ENCODE measurements around the gene ADAMTS9.

ADAMTS9 gene

DNA sequence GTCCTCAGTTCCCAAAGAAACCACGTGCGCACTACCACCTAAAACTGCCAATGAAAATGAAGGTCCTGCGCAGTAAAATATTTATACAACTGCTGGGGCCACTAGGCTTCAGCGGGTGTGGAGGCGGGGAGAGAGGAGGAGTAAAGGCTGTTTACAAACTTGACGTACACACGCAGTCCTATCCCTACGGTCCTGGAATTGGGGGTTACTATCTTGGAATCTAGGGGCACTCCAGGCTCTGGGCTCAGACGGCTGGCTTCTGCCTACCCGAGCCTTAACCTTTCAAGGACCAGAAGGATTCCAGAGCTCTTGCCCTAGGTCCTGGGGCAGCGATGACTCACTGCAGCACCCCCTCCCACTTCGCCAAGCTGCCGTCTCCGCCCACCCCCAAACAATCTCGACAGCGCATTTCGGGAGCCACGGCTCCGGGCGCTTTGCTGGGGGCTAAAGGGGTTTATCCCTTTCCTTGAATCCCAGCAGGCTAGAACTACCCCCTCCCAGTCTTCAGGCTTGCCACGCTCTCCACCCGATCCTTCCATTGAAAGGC, 3.0 kb downstream of the ADAMTS9 start:
- DNase-seq: no peak

- DNase-seq: no peak
These were observed 6.0 kb downstream of the ADAMTS9 start for GRCh38 chr3:64681827-64682226.

GRCh38 chr3:64681015-64681414, 6.8 kb downstream of the ADAMTS9 start:
- no peak for DNase-seq

DNA sequence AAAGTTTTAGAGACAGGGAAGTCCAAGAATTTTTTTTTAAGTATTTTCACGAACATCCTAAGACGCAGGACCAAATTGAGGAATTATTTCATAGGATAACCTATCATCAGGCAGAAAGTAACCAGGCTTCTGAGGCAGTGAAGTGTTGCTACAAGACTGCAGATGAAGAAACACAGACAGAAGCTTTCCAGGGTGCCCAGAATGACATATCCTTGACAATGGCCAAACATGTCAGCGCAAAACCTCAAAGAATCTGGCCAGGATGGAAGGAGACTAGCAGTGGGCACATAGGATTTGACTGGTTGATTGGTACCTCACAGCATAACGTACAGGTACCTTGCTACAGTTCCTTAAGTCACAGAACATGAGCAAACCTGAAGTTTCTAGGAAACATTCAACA, 7.5 kb downstream of the ADAMTS9 start:
- DNase-seq: no peak

DNA sequence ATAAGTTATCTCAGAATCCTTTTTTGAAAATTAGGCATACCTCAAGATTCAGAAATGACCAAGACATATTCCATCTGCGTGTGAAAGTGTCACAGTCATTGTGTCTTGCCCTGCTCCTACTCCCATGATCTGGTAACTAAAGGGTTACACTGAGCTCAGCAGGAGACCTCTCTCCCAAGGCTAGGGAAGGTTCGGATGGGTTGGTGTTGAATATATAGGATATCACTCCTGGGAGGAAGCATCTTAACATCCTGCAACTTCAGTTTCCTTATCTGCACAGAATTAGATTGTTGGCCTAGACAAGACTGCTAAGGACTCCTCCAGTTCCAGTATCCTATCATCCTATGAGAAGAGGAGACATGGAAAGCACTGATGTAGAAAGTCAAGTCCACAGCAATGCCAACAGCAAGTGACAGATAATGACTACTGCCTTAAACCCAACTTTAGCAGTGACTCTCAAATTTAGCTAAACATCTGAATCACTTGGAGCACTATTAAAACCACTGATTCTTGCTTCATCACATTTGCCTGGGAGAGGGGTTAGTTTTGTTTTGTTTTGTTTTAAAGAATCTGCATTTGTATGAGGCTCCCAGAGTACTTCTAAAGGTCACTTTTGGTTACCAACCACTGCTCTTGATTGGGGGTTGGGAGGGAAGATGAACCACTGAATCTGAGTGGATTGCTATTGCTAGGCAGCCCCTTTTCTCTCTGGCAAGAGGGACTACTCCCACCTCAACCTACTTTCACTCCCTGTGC, 9.7 kb downstream of the ADAMTS9 start:
- DNase-seq: no peak

DNA sequence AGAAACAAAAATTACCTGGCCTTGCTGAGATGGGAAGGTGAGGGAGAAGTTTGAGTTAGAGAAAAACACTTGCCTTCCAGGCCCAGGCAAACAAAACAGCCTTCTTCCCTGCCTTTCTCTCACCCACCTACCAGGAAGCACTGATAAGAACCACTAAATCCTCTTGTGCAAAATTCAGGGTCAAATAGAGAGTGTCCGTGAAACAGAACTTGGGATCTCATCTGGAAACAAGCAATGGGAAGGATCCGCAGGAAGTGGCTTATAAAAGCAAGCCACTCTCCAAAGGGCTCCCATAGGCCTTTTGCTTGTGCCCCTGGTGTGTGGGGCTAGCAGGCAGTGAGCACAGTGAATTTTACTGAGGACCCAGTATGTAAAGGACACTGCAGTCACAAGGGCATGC, 11.0 kb downstream of the ADAMTS9 start:
- no peak for DNase-seq

GRCh38 chr3:64675687-64676247, 12.0 kb downstream of the ADAMTS9 start:
- no peak for DNase-seq

DNA sequence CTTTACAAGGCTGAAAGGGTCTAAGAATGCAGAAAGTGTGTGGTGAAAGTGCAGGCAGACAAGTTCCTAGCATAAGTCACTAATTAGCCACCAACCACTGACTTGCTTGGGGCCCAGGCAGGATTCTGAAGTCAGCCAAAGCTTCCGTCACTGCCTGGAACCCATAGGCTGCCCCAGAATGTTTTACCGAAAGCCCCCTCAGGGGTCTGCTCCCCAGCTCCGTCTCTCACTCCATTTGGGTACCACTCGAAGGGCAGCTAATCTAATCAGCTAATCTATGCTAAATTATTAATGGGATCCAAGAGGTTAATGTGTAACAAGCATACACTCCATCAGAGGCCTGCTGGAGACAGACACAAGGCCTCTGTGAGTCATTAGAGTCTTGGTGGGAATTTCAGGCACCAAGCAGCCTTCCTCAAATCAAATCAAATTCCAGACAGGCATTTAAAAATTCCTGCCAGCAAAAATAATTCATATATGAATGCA, 13.2 kb downstream of the ADAMTS9 start:
- no peak for DNase-seq

GRCh38 chr3:64673159-64673715, 14.6 kb downstream of the ADAMTS9 start:
- no peak for DNase-seq

DNA sequence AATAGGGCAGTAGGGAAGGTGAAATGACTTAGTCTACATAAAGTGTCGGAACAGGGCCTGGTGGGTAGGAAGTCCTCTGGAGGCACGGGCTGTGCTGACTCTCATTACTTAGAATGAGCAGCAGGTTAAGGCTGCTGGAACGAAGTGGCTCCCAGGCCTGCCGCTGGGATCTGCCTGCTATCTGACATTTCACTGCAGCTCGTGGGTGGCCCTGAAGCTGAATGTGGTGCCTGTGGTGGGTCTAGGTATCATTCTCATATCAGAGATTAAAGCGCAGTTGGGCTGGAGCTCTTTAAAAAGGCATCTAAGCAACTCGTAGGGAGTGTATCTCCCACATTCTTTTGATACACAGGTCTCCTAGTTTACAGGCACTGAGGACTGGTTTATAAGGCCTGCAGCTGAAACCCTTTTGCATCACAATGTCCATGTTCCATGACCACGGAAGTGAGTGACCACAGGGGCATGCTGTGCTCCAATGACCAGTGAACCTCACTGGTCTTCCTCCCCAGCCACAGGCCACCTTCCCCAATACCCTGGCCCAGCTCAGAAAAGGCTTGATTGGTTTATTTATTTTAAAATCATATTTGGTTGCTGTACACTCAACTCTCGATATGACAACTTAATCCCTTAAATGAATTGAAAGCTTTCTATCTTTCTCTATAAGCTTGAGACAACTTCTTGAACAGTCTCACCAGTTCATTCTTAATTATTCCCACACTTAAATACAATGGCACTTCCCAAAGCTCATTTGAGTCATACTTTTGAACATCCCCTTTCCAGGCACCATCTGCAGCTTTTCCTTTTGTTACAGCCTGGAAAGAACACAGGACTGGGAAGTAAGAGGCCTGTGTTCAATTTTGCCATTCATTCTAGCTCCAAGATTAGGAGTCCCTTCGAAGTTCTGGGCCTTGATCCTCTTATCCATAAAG, 19.0 kb downstream of the ADAMTS9 start:
- no peak for DNase-seq

- no peak for DNase-seq
These were observed 19.8 kb downstream of the ADAMTS9 start for GRCh38 chr3:64667887-64668581.

DNA sequence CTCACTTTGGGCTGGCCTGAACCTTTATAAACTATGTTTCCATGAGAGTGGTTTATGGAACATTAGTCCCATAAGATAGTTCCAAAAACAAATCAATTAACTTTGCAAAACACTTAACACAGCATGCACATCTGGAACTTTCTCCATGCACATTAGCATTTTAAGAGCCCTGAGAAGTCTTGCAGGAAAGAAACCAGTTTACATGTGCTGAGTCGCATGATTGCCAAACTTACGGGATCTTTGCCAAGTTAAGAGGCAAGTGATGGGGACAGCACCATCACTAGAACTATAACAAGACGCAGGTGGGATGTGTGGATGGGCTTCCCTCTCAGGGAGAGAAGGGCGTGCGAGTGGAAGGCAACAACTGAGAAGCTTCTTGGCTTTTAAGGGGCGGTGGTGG, 20.7 kb downstream of the ADAMTS9 start:
- no peak for DNase-seq

- no peak for DNase-seq
These were observed 21.6 kb downstream of the ADAMTS9 start for GRCh38 chr3:64666171-64666588.

DNA sequence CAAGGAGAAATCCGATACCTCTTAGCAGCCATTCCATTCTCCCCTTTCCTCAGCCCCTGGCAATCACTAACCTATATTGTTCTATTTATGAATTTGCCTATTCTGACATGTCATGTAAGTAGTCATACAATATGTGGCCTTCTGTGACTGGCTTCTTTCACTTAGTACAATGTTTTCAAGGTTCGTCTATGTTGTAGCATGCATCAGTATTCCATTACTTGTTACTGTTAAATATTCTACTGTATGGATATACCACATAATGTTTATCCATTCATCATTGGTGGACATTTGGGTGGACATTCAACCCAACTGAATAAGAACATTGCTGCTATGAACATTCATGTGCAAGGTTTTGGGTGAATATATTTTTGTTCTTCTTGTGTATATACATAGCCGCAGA, 23.4 kb downstream of the ADAMTS9 start:
- no peak for DNase-seq

DNA sequence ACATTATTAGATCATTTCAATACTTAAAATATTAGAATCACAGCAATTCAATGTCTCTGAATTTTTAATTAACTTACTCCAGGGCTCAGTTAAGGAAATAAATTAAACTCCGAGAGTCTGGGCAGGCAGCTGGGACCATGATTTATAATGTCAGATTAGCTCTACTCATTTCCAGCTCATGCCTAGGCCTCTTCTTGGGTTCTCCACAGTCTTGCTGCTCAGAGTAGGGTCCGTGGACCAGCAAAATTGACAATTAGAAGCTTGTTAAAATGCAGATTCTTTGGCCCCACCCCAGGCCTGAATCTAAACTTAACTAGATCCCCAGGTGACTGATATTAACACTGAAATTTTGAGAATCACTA, 28.2 kb downstream of the ADAMTS9 start:
- DNase-seq: no peak

DNA sequence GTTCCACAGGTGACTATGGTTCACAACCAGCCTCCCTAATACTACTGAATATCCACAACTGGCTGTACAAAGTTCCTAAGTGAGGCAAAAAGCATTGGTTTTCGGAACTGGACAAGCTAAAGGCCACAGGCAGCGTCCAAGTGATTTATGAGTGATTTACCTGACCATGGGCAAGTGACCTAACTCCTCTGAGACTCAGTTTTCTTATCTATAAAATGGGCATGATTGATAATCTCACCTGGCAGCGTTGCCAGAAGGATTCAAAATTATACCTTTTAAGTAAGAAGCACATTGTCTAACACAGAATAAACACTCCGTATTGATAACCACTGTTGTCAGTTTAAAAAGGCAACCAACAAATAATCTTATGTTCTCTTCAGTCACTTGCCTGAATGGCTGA, 29.8 kb downstream of the ADAMTS9 start:
- DNase-seq: no peak

DNA sequence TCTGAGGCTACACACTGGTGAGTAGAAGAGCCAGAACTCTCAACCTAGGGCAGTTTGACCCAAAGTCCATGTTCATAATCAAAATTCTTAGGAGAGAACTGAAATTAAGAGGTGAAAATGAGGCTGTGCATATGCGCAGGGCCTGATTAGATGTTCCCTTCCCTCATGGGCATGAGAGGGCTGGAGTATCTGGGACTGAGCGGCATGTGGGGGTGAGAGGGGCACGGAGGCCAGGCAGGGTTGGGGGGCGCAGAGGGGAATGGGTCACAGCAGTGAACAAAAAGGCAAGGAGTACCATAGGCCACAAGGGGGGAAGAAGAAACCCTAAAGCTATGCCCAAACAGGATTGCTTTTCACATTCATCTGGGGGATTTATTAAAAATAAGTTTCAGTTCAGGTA, 31.3 kb downstream of the ADAMTS9 start:
- DNase-seq: no peak

DNA sequence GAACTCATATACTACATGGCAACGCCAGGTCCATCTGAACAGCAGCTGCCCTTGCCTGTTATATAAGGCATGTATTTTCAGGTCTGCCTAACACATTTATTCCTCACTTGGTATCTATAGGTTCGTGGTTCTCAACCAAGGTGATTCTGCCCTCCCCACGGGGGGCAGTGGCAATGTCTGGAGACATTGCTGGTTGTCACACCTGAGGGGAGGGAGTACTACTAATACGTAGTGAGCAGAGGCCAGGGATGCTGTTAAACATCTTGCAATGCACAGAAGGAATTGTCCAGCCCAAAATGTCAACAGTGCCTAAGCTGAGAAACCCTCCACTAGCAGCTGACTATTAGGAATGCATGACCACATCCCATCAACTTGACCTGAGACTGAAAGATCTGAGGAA, 32.6 kb downstream of the ADAMTS9 start:
- no peak for DNase-seq

- no peak for DNase-seq
These were observed 33.8 kb downstream of the ADAMTS9 start for GRCh38 chr3:64654013-64654412.

DNA sequence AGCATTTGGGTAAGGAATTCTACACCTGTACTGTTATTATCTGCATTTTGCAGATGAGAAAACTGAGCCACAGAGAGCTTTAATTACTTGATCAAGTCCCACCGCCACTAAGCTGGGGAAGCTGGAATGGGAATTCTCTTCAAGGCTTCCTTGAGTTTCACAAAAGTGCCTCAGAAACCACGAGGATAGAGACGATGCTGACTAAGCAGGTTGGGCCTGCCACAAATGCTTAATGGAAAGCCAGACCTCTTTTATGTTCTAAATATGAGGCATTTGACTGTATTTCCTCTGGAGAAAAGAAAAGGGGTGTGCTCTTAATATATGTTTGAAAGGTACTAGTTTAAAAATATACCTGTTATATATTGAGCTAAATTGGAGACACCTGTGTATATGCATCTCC, 34.7 kb downstream of the ADAMTS9 start:
- no peak for DNase-seq

DNA sequence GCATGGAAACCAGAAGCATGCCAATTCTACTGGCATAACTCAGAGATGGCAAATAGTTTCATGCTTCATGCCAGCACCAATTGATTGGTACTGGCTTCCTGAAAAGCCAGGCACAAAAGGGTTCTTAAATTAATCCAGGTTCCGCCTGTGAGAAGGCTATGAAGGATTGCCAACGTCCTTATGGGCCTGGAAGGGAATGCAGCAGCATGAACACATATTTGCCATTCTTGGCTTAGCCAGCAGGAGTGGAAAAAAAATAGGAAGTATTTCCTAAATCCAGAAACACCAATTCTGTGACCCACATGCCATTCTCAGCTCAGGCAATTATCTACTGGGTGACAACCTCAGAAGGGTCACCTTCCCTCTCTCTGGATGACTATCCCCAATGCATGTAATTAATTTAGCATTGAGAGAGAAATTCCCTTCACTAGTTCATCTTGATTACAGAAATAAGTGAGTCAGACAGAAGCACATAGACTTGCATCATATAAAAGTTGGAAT, 36.0 kb downstream of the ADAMTS9 start:
- no peak for DNase-seq

DNA sequence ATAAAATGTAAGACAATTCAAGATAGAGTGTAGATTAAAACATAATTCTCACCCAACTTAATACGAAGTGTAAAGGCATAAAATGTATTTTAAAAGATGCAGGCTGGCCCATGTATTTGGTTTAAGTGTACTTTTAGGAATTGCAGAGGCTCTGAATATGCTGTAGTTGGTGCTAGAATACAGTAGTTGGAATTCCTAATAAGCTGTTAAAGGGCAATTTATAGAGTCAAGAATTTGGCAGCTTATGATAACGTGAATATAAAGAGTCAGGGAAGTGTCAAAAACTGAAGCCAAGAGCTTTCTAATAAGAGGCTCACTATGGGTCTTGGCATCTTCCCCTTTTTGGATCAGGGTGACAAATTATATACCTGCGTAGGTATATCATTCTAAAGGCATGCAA, 36.5 kb downstream of the ADAMTS9 start:
- no peak for DNase-seq
